Measurements from ENCODE around the gene TLE2.
"Not testable (repeated sequence)": the region's sequence is repeated elsewhere in the genome, so short reads cannot be mapped to it uniquely, and the experiment has no call there.

The TLE2 gene

GRCh38 chr19:3024509-3024869 lies 4.6 kb downstream of the TLE2 start:
- peaks cover 16% of the 10 kb centered on the region for H3K4me1 ChIP-seq (ENCODE audit: control insufficient read depth, insufficient read depth, low read length)
- no peaks in the 10 kb centered on the region for H3K9me3 ChIP-seq (ENCODE audit: control insufficient read depth, insufficient read depth, low read depth, low read length)
- peak overlapping the region; percentile 43; the same call in 1 of the 2 replicates for H3K4me3 ChIP-seq (ENCODE audit: low read depth, low read length)
- no peak overlapping the region for H3K9ac ChIP-seq (ENCODE audit: low read length)
- H3K27ac ChIP-seq (ENCODE audit: low read depth, low read length) = no peak overlapping the region
- H3K36me3 ChIP-seq (ENCODE audit: control insufficient read depth, insufficient read depth, low read length) = no peaks in the 10 kb centered on the region
- peaks cover 65% of the 10 kb centered on the region for H3K27me3 ChIP-seq (ENCODE audit: control insufficient read depth, insufficient read depth, low read length)

- H3K36me3 ChIP-seq (ENCODE audit: control insufficient read depth, insufficient read depth, low read length) = no peaks in the 10 kb centered on the region
- peaks cover 8% of the 10 kb centered on the region for H3K4me1 ChIP-seq (ENCODE audit: control insufficient read depth, insufficient read depth, low read length)
- H3K9ac ChIP-seq (ENCODE audit: low read length) = no peak overlapping the region
- H3K4me3 ChIP-seq (ENCODE audit: low read depth, low read length) = no peak overlapping the region
- no peak overlapping the region for H3K27ac ChIP-seq (ENCODE audit: low read depth, low read length)
- peaks cover 30% of the 10 kb centered on the region for H3K27me3 ChIP-seq (ENCODE audit: control insufficient read depth, insufficient read depth, low read length)
- H3K9me3 ChIP-seq (ENCODE audit: control insufficient read depth, insufficient read depth, low read depth, low read length) = no peaks in the 10 kb centered on the region
These were observed 8.6 kb downstream of the TLE2 start for GRCh38 chr19:3020321-3020960.

DNA sequence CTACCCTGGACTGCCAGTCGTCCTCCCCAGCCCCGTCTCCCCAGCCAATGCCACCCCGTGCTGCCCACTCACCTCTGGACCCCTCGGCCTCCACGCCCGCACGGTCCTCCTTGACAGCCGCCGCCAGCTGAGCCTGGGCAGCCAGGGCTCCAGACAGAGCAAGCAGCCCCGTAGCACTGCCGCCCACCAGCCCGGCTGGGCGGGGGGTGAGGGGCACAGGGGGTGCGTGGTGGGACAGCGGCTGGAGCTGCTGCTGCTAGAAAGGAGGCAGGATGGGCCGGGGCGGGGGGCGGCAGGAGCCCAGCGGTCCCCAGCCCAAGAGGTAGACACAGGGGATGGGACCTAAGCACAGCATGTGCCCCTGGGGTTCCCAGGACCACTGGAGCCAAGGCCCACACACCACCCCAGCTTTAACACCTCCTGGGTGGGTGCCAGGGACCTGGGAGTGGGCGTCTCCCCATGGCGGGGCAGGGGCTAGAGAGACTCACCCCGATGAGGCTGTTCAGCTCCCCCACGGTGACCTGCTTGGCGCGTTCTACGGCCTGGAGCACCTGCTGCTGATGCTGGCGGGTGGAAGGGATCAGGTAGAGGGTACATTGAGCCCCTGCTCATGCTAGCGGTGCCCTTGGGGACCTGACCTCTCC lies 9.7 kb downstream of the TLE2 start:
- Histone ChIP-seq H3K4me1 (ENCODE audit: control insufficient read depth, insufficient read depth, low read length) (no peaks in the 10 kb centered on the region), H3K27me3 (ENCODE audit: control insufficient read depth, insufficient read depth, low read length) (peaks cover 19% of the 10 kb centered on the region), H3K9me3 (ENCODE audit: control insufficient read depth, insufficient read depth, low read depth, low read length) (no peaks in the 10 kb centered on the region), H3K27ac (ENCODE audit: low read depth, low read length) (no peak overlapping the region), H3K9ac (ENCODE audit: low read length) (no peak overlapping the region), H3K4me3 (ENCODE audit: low read depth, low read length) (no peak overlapping the region), H3K36me3 (ENCODE audit: control insufficient read depth, insufficient read depth, low read length) (no peaks in the 10 kb centered on the region)

DNA sequence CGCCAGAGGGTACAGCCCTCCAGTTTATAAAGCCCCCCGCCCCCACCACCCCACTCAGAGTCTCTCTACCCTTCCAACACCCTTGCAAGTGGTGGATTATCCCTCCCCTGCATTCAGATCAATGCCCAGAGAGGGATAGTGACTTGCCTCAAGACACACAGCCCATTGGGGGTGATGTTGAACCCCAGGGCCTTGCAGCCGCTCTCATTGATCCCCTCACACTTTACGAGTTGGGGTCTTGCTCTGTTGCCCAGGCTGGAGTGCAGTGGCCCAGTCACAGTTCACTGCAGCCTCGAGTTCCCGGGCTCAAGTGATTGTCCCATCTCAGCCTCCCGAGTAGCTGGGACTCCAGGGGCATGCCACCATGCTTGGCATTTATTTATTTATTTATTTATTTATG lies 11.2 kb downstream of the TLE2 start:
- no peaks in the 10 kb centered on the region for H3K36me3 ChIP-seq (ENCODE audit: control insufficient read depth, insufficient read depth, low read length)
- no peak overlapping the region for H3K4me3 ChIP-seq (ENCODE audit: low read depth, low read length)
- no peak overlapping the region for H3K9ac ChIP-seq (ENCODE audit: low read length)
- H3K27me3 ChIP-seq (ENCODE audit: control insufficient read depth, insufficient read depth, low read length) = peaks cover 6% of the 10 kb centered on the region; the same call in 1 of the 2 replicates
- H3K27ac ChIP-seq (ENCODE audit: low read depth, low read length) = no peak overlapping the region
- no peaks in the 10 kb centered on the region for H3K9me3 ChIP-seq (ENCODE audit: control insufficient read depth, insufficient read depth, low read depth, low read length)
- H3K4me1 ChIP-seq (ENCODE audit: control insufficient read depth, insufficient read depth, low read length) = 0 out of 2 replicates have a peak, but pooled peaks cover 3% of the 10 kb centered on the region

- H3K4me3 ChIP-seq (ENCODE audit: low read depth, low read length) = no peak overlapping the region
- H3K27ac ChIP-seq (ENCODE audit: low read depth, low read length) = no peak overlapping the region
- H3K27me3 ChIP-seq (ENCODE audit: control insufficient read depth, insufficient read depth, low read length) = peaks cover 14% of the 10 kb centered on the region; the same call in 1 of the 2 replicates
- no peaks in the 10 kb centered on the region for H3K36me3 ChIP-seq (ENCODE audit: control insufficient read depth, insufficient read depth, low read length)
- no peak overlapping the region for H3K9ac ChIP-seq (ENCODE audit: low read length)
- H3K9me3 ChIP-seq (ENCODE audit: control insufficient read depth, insufficient read depth, low read depth, low read length) = no peaks in the 10 kb centered on the region
- peaks cover 9% of the 10 kb centered on the region; the same call in 1 of the 2 replicates for H3K4me1 ChIP-seq (ENCODE audit: control insufficient read depth, insufficient read depth, low read length)
These were observed 13.7 kb downstream of the TLE2 start for GRCh38 chr19:3015126-3016057.

GRCh38 chr19:3014135-3014534 lies 14.9 kb downstream of the TLE2 start:
- Histone ChIP-seq H3K9ac (ENCODE audit: low read length) (no peak overlapping the region), H3K4me3 (ENCODE audit: low read depth, low read length) (no peak overlapping the region), H3K4me1 (ENCODE audit: control insufficient read depth, insufficient read depth, low read length) (peaks cover 9% of the 10 kb centered on the region; the same call in 1 of the 2 replicates), H3K27me3 (ENCODE audit: control insufficient read depth, insufficient read depth, low read length) (peaks cover 13% of the 10 kb centered on the region; the same call in 1 of the 2 replicates), H3K9me3 (ENCODE audit: control insufficient read depth, insufficient read depth, low read depth, low read length) (no peaks in the 10 kb centered on the region), H3K27ac (ENCODE audit: low read depth, low read length) (no peak overlapping the region), H3K36me3 (ENCODE audit: control insufficient read depth, insufficient read depth, low read length) (no peaks in the 10 kb centered on the region)

GRCh38 chr19:3013263-3013725 lies 15.8 kb downstream of the TLE2 start:
- Histone ChIP-seq H3K4me3 (ENCODE audit: low read depth, low read length) (no peak overlapping the region), H3K9ac (ENCODE audit: low read length) (no peak overlapping the region), H3K9me3 (ENCODE audit: control insufficient read depth, insufficient read depth, low read depth, low read length) (no peaks in the 10 kb centered on the region), H3K27ac (ENCODE audit: low read depth, low read length) (no peak overlapping the region), H3K27me3 (ENCODE audit: control insufficient read depth, insufficient read depth, low read length) (peaks cover 13% of the 10 kb centered on the region; the same call in 1 of the 2 replicates), H3K4me1 (ENCODE audit: control insufficient read depth, insufficient read depth, low read length) (peaks cover 9% of the 10 kb centered on the region; the same call in 1 of the 2 replicates), H3K36me3 (ENCODE audit: control insufficient read depth, insufficient read depth, low read length) (no peaks in the 10 kb centered on the region)

DNA sequence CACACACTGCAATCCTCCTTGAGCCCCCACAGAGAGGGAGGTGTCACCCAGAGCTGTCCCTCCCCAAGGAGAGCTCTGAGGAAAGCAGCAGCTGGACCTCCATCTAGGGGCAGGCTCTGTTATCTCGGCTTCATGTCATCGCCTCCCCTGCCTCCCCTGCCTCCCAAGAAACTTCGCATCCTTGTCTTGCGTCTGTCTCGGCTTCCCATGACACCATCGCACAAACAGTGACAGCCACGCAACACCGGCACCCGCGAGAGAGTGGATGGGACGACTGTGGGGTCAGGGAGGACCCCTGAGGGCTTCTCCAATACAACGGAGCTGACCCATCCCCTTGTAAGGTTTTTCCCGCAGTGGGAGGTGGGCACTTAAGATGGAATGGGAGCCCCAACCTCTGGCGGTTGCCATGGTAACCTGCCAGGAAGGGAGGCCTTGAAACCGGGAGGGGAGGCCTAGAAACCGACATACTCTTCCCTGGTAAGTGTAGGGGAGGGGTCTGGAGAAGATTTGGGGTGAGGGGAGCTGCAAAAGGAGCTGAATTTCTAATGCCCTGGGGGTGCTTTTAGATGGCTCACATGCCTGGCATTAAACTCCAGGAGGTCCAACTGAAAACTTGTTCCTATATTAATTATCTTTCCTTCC lies 16.3 kb downstream of the TLE2 start:
- H3K27ac ChIP-seq (ENCODE audit: low read depth, low read length) = no peak overlapping the region
- no peaks in the 10 kb centered on the region for H3K36me3 ChIP-seq (ENCODE audit: control insufficient read depth, insufficient read depth, low read length)
- H3K9ac ChIP-seq (ENCODE audit: low read length) = no peak overlapping the region
- no peak overlapping the region for H3K4me3 ChIP-seq (ENCODE audit: low read depth, low read length)
- H3K27me3 ChIP-seq (ENCODE audit: control insufficient read depth, insufficient read depth, low read length) = peaks cover 13% of the 10 kb centered on the region; the same call in 1 of the 2 replicates
- H3K4me1 ChIP-seq (ENCODE audit: control insufficient read depth, insufficient read depth, low read length) = peaks cover 9% of the 10 kb centered on the region; the same call in 1 of the 2 replicates
- H3K9me3 ChIP-seq (ENCODE audit: control insufficient read depth, insufficient read depth, low read depth, low read length) = no peaks in the 10 kb centered on the region

- H3K36me3 ChIP-seq (ENCODE audit: control insufficient read depth, insufficient read depth, low read length); H3K4me1 ChIP-seq (ENCODE audit: control insufficient read depth, insufficient read depth, low read length); H3K4me3 ChIP-seq (ENCODE audit: low read depth, low read length); H3K27ac ChIP-seq (ENCODE audit: low read depth, low read length); H3K9ac ChIP-seq (ENCODE audit: low read length); H3K9me3 ChIP-seq (ENCODE audit: control insufficient read depth, insufficient read depth, low read depth, low read length): not testable (repeated sequence)
- peaks cover 13% of the 10 kb centered on the region; the same call in 1 of the 2 replicates for H3K27me3 ChIP-seq (ENCODE audit: control insufficient read depth, insufficient read depth, low read length)
These were observed 17.0 kb downstream of the TLE2 start for GRCh38 chr19:3012059-3012458.

- Histone ChIP-seq H3K36me3 (ENCODE audit: control insufficient read depth, insufficient read depth, low read length) (no peaks in the 10 kb centered on the region), H3K27me3 (ENCODE audit: control insufficient read depth, insufficient read depth, low read length) (peaks cover 13% of the 10 kb centered on the region; the same call in 1 of the 2 replicates), H3K9me3 (ENCODE audit: control insufficient read depth, insufficient read depth, low read depth, low read length) (no peaks in the 10 kb centered on the region), H3K27ac (ENCODE audit: low read depth, low read length) (no peak overlapping the region), H3K4me3 (ENCODE audit: low read depth, low read length) (no peak overlapping the region), H3K4me1 (ENCODE audit: control insufficient read depth, insufficient read depth, low read length) (peaks cover 9% of the 10 kb centered on the region; the same call in 1 of the 2 replicates), H3K9ac (ENCODE audit: low read length) (no peak overlapping the region)
These were observed 18.2 kb downstream of the TLE2 start for GRCh38 chr19:3010871-3011270.
